ENCODE results near the gene OSBPL7.

DNA sequence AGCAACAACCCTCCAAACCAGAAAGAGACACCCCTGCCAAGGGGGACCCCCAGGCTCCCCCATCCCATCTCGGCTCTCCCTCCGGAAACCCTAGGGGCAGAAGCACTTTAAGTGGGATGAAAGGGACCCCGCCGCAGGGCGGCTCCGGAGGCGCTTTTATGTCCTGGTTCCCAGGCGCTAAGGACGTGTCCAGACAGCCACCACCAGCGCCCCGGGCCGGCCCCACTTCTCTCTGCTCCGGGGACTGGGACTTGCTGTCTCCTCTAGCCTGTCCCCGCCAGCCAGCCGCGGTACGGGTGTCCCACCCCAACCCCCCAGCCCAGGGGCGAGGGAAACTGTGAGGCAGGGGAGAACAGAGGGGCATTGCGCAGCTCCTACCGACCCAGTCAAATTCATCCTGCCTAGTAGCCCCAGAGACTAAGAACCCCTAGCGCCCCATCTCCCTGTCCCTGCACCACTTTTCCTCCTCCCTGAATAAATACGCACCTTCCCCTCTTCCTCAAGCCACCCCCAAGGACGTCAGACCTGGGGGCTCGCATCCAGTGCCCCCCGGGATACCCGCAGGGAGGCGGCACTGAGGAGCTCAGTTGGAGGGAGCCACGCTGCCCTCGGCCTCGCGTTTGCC, 25.2 kb upstream of the OSBPL7 start:
- TF ChIP-seq POLR2A (IDR thresholded peaks at IDR 0.05) = no peak
- TF ChIP-seq, protein P1, sequence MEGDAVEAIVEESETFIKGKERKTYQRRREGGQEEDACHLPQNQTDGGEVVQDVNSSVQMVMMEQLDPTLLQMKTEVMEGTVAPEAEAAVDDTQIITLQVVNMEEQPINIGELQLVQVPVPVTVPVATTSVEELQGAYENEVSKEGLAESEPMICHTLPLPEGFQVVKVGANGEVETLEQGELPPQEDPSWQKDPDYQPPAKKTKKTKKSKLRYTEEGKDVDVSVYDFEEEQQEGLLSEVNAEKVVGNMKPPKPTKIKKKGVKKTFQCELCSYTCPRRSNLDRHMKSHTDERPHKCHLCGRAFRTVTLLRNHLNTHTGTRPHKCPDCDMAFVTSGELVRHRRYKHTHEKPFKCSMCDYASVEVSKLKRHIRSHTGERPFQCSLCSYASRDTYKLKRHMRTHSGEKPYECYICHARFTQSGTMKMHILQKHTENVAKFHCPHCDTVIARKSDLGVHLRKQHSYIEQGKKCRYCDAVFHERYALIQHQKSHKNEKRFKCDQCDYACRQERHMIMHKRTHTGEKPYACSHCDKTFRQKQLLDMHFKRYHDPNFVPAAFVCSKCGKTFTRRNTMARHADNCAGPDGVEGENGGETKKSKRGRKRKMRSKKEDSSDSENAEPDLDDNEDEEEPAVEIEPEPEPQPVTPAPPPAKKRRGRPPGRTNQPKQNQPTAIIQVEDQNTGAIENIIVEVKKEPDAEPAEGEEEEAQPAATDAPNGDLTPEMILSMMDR (IDR thresholded peaks at IDR 0.05) = no peak
